Endothelial cell of umbilical vein (primary cell): ENCODE data around the gene GAPDH. TPM values are rescaled to one million over a fixed set of nuclear protein-coding genes. Genes with fewer than 3 reads are reported as not detected.

Source experiments
- BruUV-seq: library from RNA; stranded (reverse); fragments of 400-500 nt; replicated peaks from 2 replicates; lab custom pipeline; 2021; lab: Mats Ljungman, UMichigan
- CTCF ChIA-PET: fragments of 300-600, 350-600 bp; sonication (Branson Sonifier 250); formaldehyde crosslinking; loops from one replicate; lab custom pipeline; 2021; ENCODE audit warnings: antibody characterized with exemption, inconsistent platforms; lab: Charles Lee
- POLR2A ChIA-PET: fragments of 300-600, 350-600 bp; sonication (Branson Sonifier 250); formaldehyde crosslinking; loops from one replicate; lab custom pipeline; 2021; ENCODE audit warnings: antibody characterized with exemption, inconsistent platforms; lab: Charles Lee
- DNase-seq: peaks from one replicate; pipeline ENCODE4 v3.0.0-alpha.2; 2011; ENCODE audit warnings: low read depth, low spot score
- FAIRE-seq: peaks from 2 replicates; lab custom pipeline; 2011; peaks lifted over from hg19 to GRCh38; lab: Jason Lieb, UNC
- H2AFZ ChIP-seq: 2 replicates; pipeline ENCODE4 v1.6.0; 2012; ENCODE audit warnings: low read depth, low read length, control low read depth, inconsistent platforms
- H3K27ac ChIP-seq: 2 replicates; pipeline ENCODE4 v1.5.1; 2011; ENCODE audit warnings: low read depth, mild to moderate bottlenecking, control low read depth, low read length, moderate library complexity; ENCODE audit not compliant: insufficient read depth
- H3K27me3 ChIP-seq, 2 experiments: 2 replicates each; pipeline versions ENCODE4 v1.6.0 to v1.6.1; 2011; ENCODE audit warnings: low read length in 2 of 2, mixed read lengths in 1 of 2; ENCODE audit not compliant: control insufficient read depth in 2 of 2, insufficient read depth in 2 of 2
- H3K36me3 ChIP-seq, 2 experiments: 2 replicates in 1 of 2; 3 replicates in 1 of 2; pipeline ENCODE4 v1.5.1; 2011; ENCODE audit warnings: low read length in 2 of 2, mild to moderate bottlenecking in 1 of 2, moderate library complexity in 1 of 2; ENCODE audit not compliant: control insufficient read depth in 2 of 2, insufficient read depth in 2 of 2; ENCODE audit errors: extremely low read depth in 1 of 2
- H3K4me1 ChIP-seq: 3 replicates; pipeline ENCODE4 v1.5.1; 2011; ENCODE audit warnings: mild to moderate bottlenecking, low read length; ENCODE audit not compliant: control insufficient read depth, insufficient read depth; ENCODE audit errors: extremely low read depth
- H3K4me2 ChIP-seq: 2 replicates; pipeline ENCODE4 v1.6.1; 2011; ENCODE audit warnings: low read length, control low read depth, mixed read lengths; ENCODE audit not compliant: insufficient read depth
- H3K4me3 ChIP-seq, 3 experiments: fragments of 200-600 bp in 1 of 3; sonication (generic), shearing (Covaris generic) in 1 of 3; replicated peaks in 1 of 3; 2 replicates each; pipeline ENCODE4 v1.5.1; 2011 to 2016; ENCODE audit warnings: control low read depth in 3 of 3, low read length in 3 of 3, mild to moderate bottlenecking in 2 of 3, inconsistent platforms in 1 of 3, low read depth in 1 of 3, moderate library complexity in 1 of 3; ENCODE audit not compliant: insufficient read depth in 1 of 3
- H3K79me2 ChIP-seq: 2 replicates; pipeline ENCODE4 v1.6.0; 2012; ENCODE audit warnings: low read length, inconsistent platforms; ENCODE audit not compliant: control insufficient read depth, insufficient read depth
- H3K9ac ChIP-seq: replicated peaks from 2 replicates; pipeline ENCODE3; 2011; ENCODE audit warnings: low read length, control low read depth; ENCODE audit not compliant: insufficient read depth; ENCODE audit errors: extremely low read depth
- H3K9me1 ChIP-seq: replicated peaks from 3 replicates; pipeline ENCODE4 v1.6.0; 2011; ENCODE audit warnings: mild to moderate bottlenecking, low read length; ENCODE audit not compliant: control insufficient read depth, insufficient read depth; ENCODE audit errors: extremely low read depth
- H3K9me3 ChIP-seq: replicated peaks from 2 replicates; pipeline ENCODE4 v1.5.1; 2012; ENCODE audit warnings: low read length, inconsistent platforms; ENCODE audit not compliant: control insufficient read depth, insufficient read depth
- H4K20me1 ChIP-seq: replicated peaks from 2 replicates; pipeline ENCODE3; 2011; ENCODE audit warnings: mild to moderate bottlenecking, low read length; ENCODE audit not compliant: control insufficient read depth, insufficient read depth; ENCODE audit errors: extremely low read depth
- CTCF ChIP-seq, 2 donors: IDR thresholded peaks; 1 replicate in 1 of 2; 2 replicates in 1 of 2; pipeline ENCODE4 v1.5.1; 2011; ENCODE audit warnings: low read length in 2 of 2, mild to moderate bottlenecking in 2 of 2, moderate library complexity in 2 of 2, control low read depth in 1 of 2, inconsistent platforms in 1 of 2, low read depth in 1 of 2; ENCODE audit not compliant: insufficient read depth in 1 of 2; ENCODE audit errors: extremely low read depth in 1 of 2
- EZH2 ChIP-seq: IDR thresholded peaks from 2 replicates; pipeline ENCODE4 v1.6.1; 2012; ENCODE audit warnings: borderline replicate concordance, low read depth, mild to moderate bottlenecking, moderate library complexity, low read length, inconsistent platforms; ENCODE audit not compliant: severe bottlenecking
- FOS ChIP-seq: IDR thresholded peaks from 2 replicates; pipeline ENCODE4 v1.6.1; 2011; ENCODE audit warnings: mild to moderate bottlenecking, low read length, moderate library complexity, borderline replicate concordance; ENCODE audit not compliant: insufficient read depth
- GATA2 ChIP-seq: IDR thresholded peaks from 2 replicates; pipeline ENCODE4 v1.7.0; 2011; ENCODE audit warnings: low read depth, mild to moderate bottlenecking, moderate library complexity, mixed read lengths, low read length; ENCODE audit not compliant: insufficient read length, insufficient read depth
- JUN ChIP-seq: IDR thresholded peaks from 2 replicates; pipeline ENCODE4 v1.6.1; 2011; ENCODE audit warnings: borderline replicate concordance, low read depth; ENCODE audit not compliant: insufficient read length, insufficient read depth
- MAX ChIP-seq: IDR thresholded peaks from 2 replicates; pipeline ENCODE4 v1.6.1; 2011; ENCODE audit not compliant: insufficient read depth, insufficient read length
- MYC ChIP-seq: IDR thresholded peaks from one replicate; pipeline ENCODE4 v1.6.1; 2011; ENCODE audit warnings: mild to moderate bottlenecking, low read depth, low read length
- POLR2A ChIP-seq: IDR thresholded peaks from 2 replicates; pipeline ENCODE4 v1.6.1; 2012; ENCODE audit warnings: low read depth, mild to moderate bottlenecking, control low read depth, low read length
- POLR2AphosphoS5 ChIP-seq: IDR thresholded peaks from 2 replicates; pipeline ENCODE4 v1.6.1; 2012; ENCODE audit warnings: low read depth, mild to moderate bottlenecking, control low read depth, low read length, moderate library complexity; ENCODE audit not compliant: insufficient read depth
- dilution Hi-C: fragments of 300-500 bp; cut with MboI; formaldehyde crosslinking; loops from one replicate; pipeline ENCODE4 v1.15.0; 2019; ENCODE audit warnings: low sequenced_read_pairs; ENCODE audit not compliant: extremely low pct_ligation_motif_present
- intact Hi-C: fragments of 100-400 bp; cut with micrococcal nuclease; formaldehyde crosslinking; loops from one replicate; pipeline ENCODE4 v1.10.0; 2022
- polyA plus RNA-seq, 4 experiments: library from polyadenylated mRNA; depleted of rRNA in 3 of 4; stranded (reverse) in 3 of 4; unstranded in 1 of 4; fragments of >200 nt; gene quantifications; 2 replicates each; pipeline versions ENCODE4 v1.2.1 to v1.2.3, GENCODE V29; 2011 to 2012; ENCODE audit warnings: missing spikeins in 1 of 4
- total RNA-seq: library from RNA; stranded (reverse); gene quantifications from 2 replicates; pipeline ENCODE4 v1.2.3, GENCODE V29; 2021

The GAPDH gene
- total and polyA plus RNA-seq, 2 donors (not counting 3 experiments of a cell fraction or from before 2014, with no cell fraction given), result 4,648 to 8,748 TPM

GRCh38 chr12:6550294-6551062, 16.2 kb downstream of the GAPDH start:
- Histone ChIP-seq H3K36me3 (peaks cover 0 to 14% of the 10 kb centered on the region in 2 experiments), H4K20me1 (no peaks in the 10 kb centered on the region), H3K4me2 (no peak overlapping the region), H3K79me2 (peaks cover 49% of the 10 kb centered on the region), H3K4me3 (no peak overlapping the region), H3K9me3 (no peaks in the 10 kb centered on the region), H3K27me3 (no peaks in the 10 kb centered on the region), H3K4me1 (peaks cover 65% of the 10 kb centered on the region), H3K27ac (no peak overlapping the region), H3K9ac (no peak overlapping the region), H3K9me1 (no peaks in the 10 kb centered on the region), H2AFZ (no peak overlapping the region)
- TF ChIP-seq GATA2, result no peak
- TF ChIP-seq POLR2A, result no peak
- no peak for TF ChIP-seq EZH2
- no peak for TF ChIP-seq POLR2AphosphoS5
- no peak for TF ChIP-seq CTCF (IDR thresholded peaks at IDR 0.05; ENCODE audit: extremely low read depth in 1 of 2, insufficient read depth in 1 of 2, low read depth in 1 of 2, low read length in 2 of 2)
- no peak for TF ChIP-seq FOS
- no peak for TF ChIP-seq MYC
- no peak for TF ChIP-seq JUN
- TF ChIP-seq MAX, result no peak
- ChIA-PET CTCF (interaction anchor here (1.7 to 10.3 kb wide), 5 partner anchors 10 to 85 kb away, joined by 5 to 145 read pairs (median 6); no protein-coding TSS in a partner anchor), POLR2A (interaction anchor here (1.0 to 1.8 kb wide), 3 partner anchors 13 to 16 kb away, joined by 3 to 14 read pairs (median 4); partner anchors contain the start of gene GAPDH)
- intact Hi-C loops (loop anchor here (5.0 kb wide), 1 partner anchor 147 kb away; no protein-coding TSS in a partner anchor), dilution Hi-C loops (no loop called here)
- FAIRE-seq (no peak), DNase-seq (no peak)
- no TSS peak for BruUV-seq
